NCI-H748 treated with DMSO at 0.1 percent for 48 hours (cell line): ENCODE measurements around the gene KDM7A.

Experiments
- DNase-seq: peaks from one replicate; lab custom pipeline; 2025; lab: John Stamatoyannopoulos, UW

Gene KDM7A

GRCh38 chr7:140053812-140054539, 122.8 kb downstream of the KDM7A start:
- no peak for DNase-seq

- no peak for DNase-seq
These were observed 125.0 kb downstream of the KDM7A start for GRCh38 chr7:140051820-140052219.

DNA sequence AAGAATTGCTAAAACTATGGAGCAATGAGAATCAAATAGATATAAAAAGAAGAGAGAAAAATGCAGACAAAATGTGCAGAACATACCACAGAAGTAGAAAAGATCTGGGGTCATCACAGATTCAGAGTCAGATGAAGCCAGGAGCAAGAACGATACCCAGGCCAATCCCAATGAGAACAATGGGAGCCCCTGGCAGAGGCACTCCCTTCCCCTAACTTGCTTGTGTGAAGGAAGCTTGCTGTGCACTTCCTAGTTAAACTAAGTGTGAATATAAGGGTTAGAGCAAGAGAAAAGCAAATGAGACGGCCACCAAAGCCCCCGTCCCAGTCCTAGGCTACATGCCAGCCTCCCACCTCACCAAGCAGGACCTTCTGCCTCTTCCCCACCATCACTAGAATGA, 126.7 kb downstream of the KDM7A start:
- no peak for DNase-seq

DNA sequence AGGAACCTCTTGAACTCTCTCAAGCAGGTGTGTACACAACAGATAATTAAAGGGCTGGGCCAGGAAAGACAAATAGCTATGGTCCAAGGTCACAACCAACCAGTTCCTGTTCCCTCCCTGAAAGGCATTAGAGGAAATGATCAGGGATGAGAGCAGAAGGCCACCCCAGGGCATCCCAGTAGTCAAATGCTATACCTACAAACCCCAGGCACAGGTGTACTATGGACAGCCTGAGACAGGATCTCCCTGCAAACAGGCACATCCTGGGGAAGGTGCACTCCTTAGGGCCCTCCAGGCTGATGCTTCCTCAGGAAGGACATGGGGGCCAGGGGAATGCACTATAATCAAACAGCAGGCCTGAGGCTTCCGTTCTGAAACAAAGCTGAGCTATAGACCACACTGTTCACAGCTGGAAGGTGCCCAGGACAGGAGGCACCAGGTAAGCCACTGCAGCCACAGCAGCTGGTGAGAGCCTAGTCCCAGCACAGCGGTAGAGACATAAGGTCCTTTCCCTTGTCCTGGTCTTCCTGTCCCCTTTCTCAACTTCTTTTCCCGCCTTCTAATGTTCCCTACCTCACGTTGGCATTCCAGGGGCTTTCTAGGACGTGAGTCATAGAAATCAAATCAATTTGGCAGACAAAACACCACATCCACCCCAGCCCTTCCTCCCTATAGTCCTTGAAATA, 127.3 kb downstream of the KDM7A start:
- no peak for DNase-seq

GRCh38 chr7:140048989-140049338, 127.8 kb downstream of the KDM7A start:
- DNase-seq: no peak

DNA sequence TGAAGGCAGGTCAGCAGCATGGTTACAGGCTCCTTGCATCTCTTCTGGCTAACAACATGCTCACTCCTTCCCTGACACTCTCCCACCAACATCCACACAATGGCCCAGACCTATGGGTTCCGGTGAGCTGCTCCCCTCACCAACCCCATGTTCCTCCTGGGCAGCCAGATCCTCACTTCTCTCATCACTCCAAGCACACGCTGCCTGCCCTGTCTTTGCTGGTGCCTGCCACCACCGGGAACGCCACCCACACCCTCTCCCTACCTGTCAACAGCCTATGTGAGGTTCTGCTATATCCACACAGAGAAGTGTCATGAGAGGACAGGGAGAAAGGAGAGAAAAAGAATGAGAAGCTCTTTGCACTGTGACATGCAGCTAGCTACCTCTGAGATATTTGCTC, 128.6 kb downstream of the KDM7A start:
- no peak for DNase-seq

- no peak for DNase-seq
These were observed 129.6 kb downstream of the KDM7A start for GRCh38 chr7:140047197-140047596.

GRCh38 chr7:140045697-140046096, 131.1 kb downstream of the KDM7A start:
- DNase-seq: no peak

GRCh38 chr7:140044251-140044650, 132.5 kb downstream of the KDM7A start:
- no peak for DNase-seq

DNA sequence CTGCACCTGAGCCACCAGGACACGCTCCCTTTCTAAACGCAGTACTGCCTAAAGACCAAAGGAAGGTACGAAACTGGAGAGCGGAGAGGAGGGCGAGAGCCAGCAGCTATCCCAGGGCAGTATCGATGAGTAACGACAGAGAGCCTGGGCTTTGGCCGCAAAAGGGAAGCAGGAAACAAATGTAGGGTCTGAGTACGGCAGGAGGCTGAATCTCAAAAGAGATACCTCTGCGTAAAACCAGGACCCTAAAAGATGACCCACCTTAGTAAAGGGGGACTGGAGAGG, 134.5 kb downstream of the KDM7A start:
- no peak for DNase-seq

GRCh38 chr7:140041659-140042385, 135.0 kb downstream of the KDM7A start:
- no peak for DNase-seq

DNA sequence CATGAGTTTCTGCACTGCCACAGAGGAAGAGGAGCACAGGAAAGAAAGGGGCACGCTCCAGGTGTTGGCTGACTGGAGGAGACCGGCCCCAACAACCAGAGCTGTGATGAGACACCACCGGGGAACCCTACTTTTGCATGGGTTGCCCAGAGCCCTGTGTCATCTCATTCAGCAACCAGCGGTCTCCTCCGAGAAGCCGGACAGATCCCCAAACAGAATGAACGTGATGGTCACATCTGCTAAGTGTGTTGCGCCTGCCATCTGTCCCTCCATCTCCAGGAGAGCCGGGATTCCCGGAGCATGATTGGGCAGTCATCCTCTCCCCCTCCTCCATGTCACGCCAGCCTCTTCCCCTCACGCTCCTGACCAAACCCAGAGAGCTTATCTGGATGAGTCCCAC, 136.9 kb downstream of the KDM7A start:
- DNase-seq: no peak

GRCh38 chr7:140039066-140039465, 137.7 kb downstream of the KDM7A start:
- no peak for DNase-seq

DNA sequence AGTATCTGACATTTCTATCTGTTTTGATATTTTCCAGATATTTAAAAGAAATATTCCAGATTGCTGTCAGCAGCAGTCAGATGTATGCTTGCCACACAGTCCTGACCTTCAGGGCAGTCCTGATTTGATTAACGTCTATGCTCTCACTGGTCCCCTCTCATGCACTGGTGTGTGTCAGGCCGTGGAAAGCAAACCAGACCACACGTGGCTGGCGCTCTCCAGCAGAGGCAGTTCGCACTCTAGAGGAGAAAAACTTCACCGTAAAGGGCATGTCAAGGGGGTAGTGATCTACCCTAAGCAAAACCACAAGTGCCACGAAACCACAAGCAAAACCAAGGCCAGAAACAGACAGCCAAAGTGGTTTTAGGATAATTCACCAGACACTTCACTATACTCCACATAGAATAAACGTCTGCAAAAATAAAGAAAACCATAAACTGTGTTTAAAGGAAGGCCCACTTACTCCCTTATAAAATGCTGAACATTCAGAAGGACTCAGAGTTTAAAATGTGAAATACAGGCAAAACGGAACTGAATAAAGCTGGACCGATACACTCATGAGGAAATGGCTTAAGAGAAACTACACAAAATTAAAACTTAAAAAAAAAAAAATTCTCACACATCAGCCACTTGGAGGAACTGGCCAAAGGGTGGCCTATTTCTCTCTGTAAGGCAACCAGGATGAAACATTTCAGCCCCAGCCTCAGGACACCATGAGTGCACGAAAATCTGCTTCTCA, 140.4 kb downstream of the KDM7A start:
- DNase-seq: no peak

GRCh38 chr7:140035400-140036223, 141.2 kb downstream of the KDM7A start:
- no peak for DNase-seq
